Stimulated activated CD4-positive, alpha-beta T cell treated with anti-CD3 and anti-CD28 coated beads, TNF-alpha, amount 100 ng/mL, for 48 hours (primary cell): ENCODE results near the gene ALDH3A2.

Source experiments
- DNase-seq, 3 donors: peaks; one replicate each; pipeline ENCODE4 v3.0.0-alpha.2; 2020; ENCODE audit warnings: low read depth in 3 of 3

Gene ALDH3A2

GRCh38 chr17:19714542-19715411 is 66.2 kb downstream of the ALDH3A2 start:
- DNase-seq = no peak

- DNase-seq = no peak
These were observed 67.8 kb downstream of the ALDH3A2 start, which contains the start of gene SLC47A2 for GRCh38 chr17:19716108-19717030. TSS of gene SLC47A2 (minus strand) at chr17:19716584. CDS start at chr17:19716555, 29 bp downstream.

GRCh38 chr17:19717031-19717360 is 68.4 kb downstream of the ALDH3A2 start:
- DNase-seq = no peak

GRCh38 chr17:19717411-19717908 is 68.9 kb downstream of the ALDH3A2 start:
- DNase-seq = no peak

GRCh38 chr17:19718041-19718612 is 69.6 kb downstream of the ALDH3A2 start:
- no peak for DNase-seq

- DNase-seq = no peak
These were observed 70.2 kb downstream of the ALDH3A2 start for GRCh38 chr17:19718613-19719354.

GRCh38 chr17:19719355-19720209 is 71.0 kb downstream of the ALDH3A2 start:
- no peak for DNase-seq

GRCh38 chr17:19720210-19720475 is 71.6 kb downstream of the ALDH3A2 start:
- no peak for DNase-seq

GRCh38 chr17:19720631-19721426 is 72.3 kb downstream of the ALDH3A2 start:
- no peak for DNase-seq

- no peak for DNase-seq
These were observed 75.4 kb downstream of the ALDH3A2 start for GRCh38 chr17:19723964-19724363.

- DNase-seq = peak; percentile 33 to 38 (median 36)
These were observed 76.2 kb downstream of the ALDH3A2 start for GRCh38 chr17:19724501-19725420.

- DNase-seq = no peak
These were observed 76.9 kb downstream of the ALDH3A2 start for GRCh38 chr17:19725486-19725885.

- no peak for DNase-seq
These were observed 78.3 kb downstream of the ALDH3A2 start for GRCh38 chr17:19726631-19727376.
